ENCODE results near the gene CLPTM1.
"Not testable (repeated sequence)": the region's sequence is repeated elsewhere in the genome, so short reads cannot be mapped to it uniquely, and the experiment has no call there.

The CLPTM1 gene

GRCh38 chr19:44954649-44955504 lies at the start of gene CLPTM1:
CLPTM1 (plus strand) TSS chr19:44955380; CDS start chr19:44955396, 16 bp downstream.
- peak; percentile 97 for DNase-seq (ENCODE audit: low read depth)

- DNase-seq (ENCODE audit: low read depth): no peak
These were observed 49.6 kb upstream of the CLPTM1 start, which contains the start of gene APOE for GRCh38 chr19:44905437-44906160. APOE (plus strand) TSS chr19:44905796; CDS start chr19:44906625, 829 bp downstream.

GRCh38 chr19:44907613-44908012 lies 47.6 kb upstream of the CLPTM1 start:
- no peak for DNase-seq (ENCODE audit: low read depth)

- DNase-seq (ENCODE audit: low read depth): no peak
These were observed 46.9 kb upstream of the CLPTM1 start for GRCh38 chr19:44908074-44908835.

- DNase-seq (ENCODE audit: low read depth): no peak
These were observed 46.3 kb upstream of the CLPTM1 start for GRCh38 chr19:44908836-44909261.

- DNase-seq (ENCODE audit: low read depth): no peak
These were observed 45.4 kb upstream of the CLPTM1 start for GRCh38 chr19:44909775-44910174.

- DNase-seq (ENCODE audit: low read depth): not testable (repeated sequence)
These were observed 43.3 kb upstream of the CLPTM1 start for GRCh38 chr19:44911896-44912295.

- no peak for DNase-seq (ENCODE audit: low read depth)
These were observed 42.3 kb upstream of the CLPTM1 start for GRCh38 chr19:44912854-44913253.

GRCh38 chr19:44913512-44914432 lies 41.4 kb upstream of the CLPTM1 start:
- not testable (repeated sequence) for DNase-seq (ENCODE audit: low read depth)

GRCh38 chr19:44914433-44915206 lies 40.6 kb upstream of the CLPTM1 start, which contains the start of gene APOC1:
APOC1 (plus strand) TSS chr19:44914608; CDS start chr19:44914892, 284 bp downstream.
- DNase-seq (ENCODE audit: low read depth): peak; percentile 35

GRCh38 chr19:44924243-44924725 lies 30.9 kb upstream of the CLPTM1 start:
- DNase-seq (ENCODE audit: low read depth): no peak

GRCh38 chr19:44925114-44925891 lies 29.9 kb upstream of the CLPTM1 start:
- DNase-seq (ENCODE audit: low read depth): no peak

GRCh38 chr19:44926245-44927077 lies 28.7 kb upstream of the CLPTM1 start:
- DNase-seq (ENCODE audit: low read depth): not testable (repeated sequence)

- no peak for DNase-seq (ENCODE audit: low read depth)
These were observed 27.4 kb upstream of the CLPTM1 start for GRCh38 chr19:44927746-44928145.

- no peak for DNase-seq (ENCODE audit: low read depth)
These were observed 25.1 kb upstream of the CLPTM1 start for GRCh38 chr19:44930088-44930487.

- DNase-seq (ENCODE audit: low read depth): no peak
These were observed 23.6 kb upstream of the CLPTM1 start for GRCh38 chr19:44931541-44931940.

- no peak for DNase-seq (ENCODE audit: low read depth)
These were observed 15.5 kb upstream of the CLPTM1 start for GRCh38 chr19:44939668-44940067.

GRCh38 chr19:44942067-44942571 lies 13.1 kb upstream of the CLPTM1 start, which contains the start of gene APOC4:
APOC4 (plus strand) TSS chr19:44942237; CDS start chr19:44942278, 41 bp downstream.
- no peak for DNase-seq (ENCODE audit: low read depth)
